Muscle layer of colon (tissue), 2 donors: Measurements from ENCODE around the gene SV2C.
"Not testable (repeated sequence)": the region's sequence is repeated elsewhere in the genome, so short reads cannot be mapped to it uniquely, and the experiment has no call there.

Source experiments
- H3K27ac ChIP-seq: one replicate; pipeline ENCODE4 v1.7.0; 2013; ENCODE audit warnings: low read depth, mild to moderate bottlenecking, low read length, moderate library complexity
- H3K27me3 ChIP-seq, 2 donors: one replicate each; pipeline ENCODE4 v1.7.0; 2013; ENCODE audit warnings: low read length in 2 of 2, mild to moderate bottlenecking in 2 of 2; ENCODE audit not compliant: insufficient read depth in 2 of 2, control insufficient read depth in 1 of 2
- H3K36me3 ChIP-seq: one replicate; pipeline ENCODE4 v1.7.0; 2013; ENCODE audit warnings: mild to moderate bottlenecking, low read length; ENCODE audit not compliant: insufficient read depth
- H3K4me1 ChIP-seq: one replicate; pipeline ENCODE4 v1.7.0; 2013; ENCODE audit warnings: mild to moderate bottlenecking, low read length; ENCODE audit not compliant: insufficient read depth
- H3K4me3 ChIP-seq, 2 donors: one replicate each; pipeline ENCODE4 v1.7.0; 2013; ENCODE audit warnings: low read length in 2 of 2, low read depth in 1 of 2, mild to moderate bottlenecking in 1 of 2, moderate library complexity in 1 of 2
- H3K9ac ChIP-seq: one replicate; pipeline ENCODE4 v1.7.0; 2013; ENCODE audit warnings: low read length
- H3K9me3 ChIP-seq: one replicate; pipeline ENCODE4 v1.7.0; 2013; ENCODE audit warnings: mild to moderate bottlenecking, low read length
- donor health status: abdominal sarcoma.
- donor health status: Adenocarcinoma of cecum.

The SV2C gene

GRCh38 chr5:76236684-76237083 lies 153.5 kb downstream of the SV2C start:
- Histone ChIP-seq H3K27me3 (no peaks in the 10 kb centered on the region), H3K9me3 (no peaks in the 10 kb centered on the region), H3K27ac (no peak overlapping the region), H3K4me3 (no peak overlapping the region), H3K4me1 (no peaks in the 10 kb centered on the region), H3K36me3 (no peaks in the 10 kb centered on the region), H3K9ac (no peak overlapping the region)

- Histone ChIP-seq H3K4me3 (no peak overlapping the region), H3K27me3 (no peaks in the 10 kb centered on the region), H3K36me3 (no peaks in the 10 kb centered on the region), H3K4me1 (no peaks in the 10 kb centered on the region), H3K27ac (no peak overlapping the region), H3K9me3 (no peaks in the 10 kb centered on the region), H3K9ac (no peak overlapping the region)
Observed at GRCh38 chr5:76240336-76240735, 157.2 kb downstream of the SV2C start.

- not testable (repeated sequence) for H3K9me3 ChIP-seq, H3K4me1 ChIP-seq, H3K9ac ChIP-seq, H3K36me3 ChIP-seq, H3K27me3 ChIP-seq, H3K27ac ChIP-seq, H3K4me3 ChIP-seq
Observed at GRCh38 chr5:76242155-76242554, 159.0 kb downstream of the SV2C start.

- Histone ChIP-seq H3K9ac (no peak overlapping the region), H3K9me3 (no peaks in the 10 kb centered on the region), H3K4me1 (no peaks in the 10 kb centered on the region)
Observed at GRCh38 chr5:76245590-76245989, 162.4 kb downstream of the SV2C start.

GRCh38 chr5:76249621-76250020 lies 166.4 kb downstream of the SV2C start:
- H3K9me3 ChIP-seq, result no peaks in the 10 kb centered on the region
- no peak overlapping the region for H3K4me3 ChIP-seq
- no peaks in the 10 kb centered on the region for H3K27me3 ChIP-seq
- H3K9ac ChIP-seq, result no peak overlapping the region
- H3K27ac ChIP-seq, result no peak overlapping the region
- no peaks in the 10 kb centered on the region for H3K4me1 ChIP-seq
- H3K36me3 ChIP-seq, result no peaks in the 10 kb centered on the region

More at GRCh38 chr5:76245590-76245989, 162.4 kb downstream of the SV2C start:
- Histone ChIP-seq H3K27ac (no peak overlapping the region), H3K4me3 (no peak overlapping the region), H3K36me3 (no peaks in the 10 kb centered on the region), H3K27me3 (no peaks in the 10 kb centered on the region)

- Histone ChIP-seq H3K4me1 (no peaks in the 10 kb centered on the region), H3K4me3 (no peak overlapping the region), H3K27me3 (no peaks in the 10 kb centered on the region), H3K9me3 (no peaks in the 10 kb centered on the region), H3K36me3 (no peaks in the 10 kb centered on the region), H3K9ac (no peak overlapping the region), H3K27ac (no peak overlapping the region)
Observed at GRCh38 chr5:76250463-76250862, 167.3 kb downstream of the SV2C start.

GRCh38 chr5:76251656-76252055 lies 168.5 kb downstream of the SV2C start:
- no peaks in the 10 kb centered on the region for H3K9me3 ChIP-seq
- no peak overlapping the region for H3K27ac ChIP-seq
- no peak overlapping the region for H3K4me3 ChIP-seq
- H3K4me1 ChIP-seq, result no peaks in the 10 kb centered on the region
- no peaks in the 10 kb centered on the region for H3K27me3 ChIP-seq
- no peak overlapping the region for H3K9ac ChIP-seq
- no peaks in the 10 kb centered on the region for H3K36me3 ChIP-seq

GRCh38 chr5:76252437-76252836 lies 169.3 kb downstream of the SV2C start:
- H3K9ac ChIP-seq, result no peak overlapping the region
- H3K27ac ChIP-seq, result no peak overlapping the region
- no peak overlapping the region for H3K4me3 ChIP-seq
- no peaks in the 10 kb centered on the region for H3K4me1 ChIP-seq
- H3K27me3 ChIP-seq, result no peaks in the 10 kb centered on the region
- no peaks in the 10 kb centered on the region for H3K9me3 ChIP-seq
- no peaks in the 10 kb centered on the region for H3K36me3 ChIP-seq

GRCh38 chr5:76256116-76256889 lies 173.1 kb downstream of the SV2C start:
- no peaks in the 10 kb centered on the region for H3K27me3 ChIP-seq
- H3K9me3 ChIP-seq, result no peaks in the 10 kb centered on the region
- no peaks in the 10 kb centered on the region for H3K4me1 ChIP-seq
- no peak overlapping the region for H3K27ac ChIP-seq
- H3K4me3 ChIP-seq, result no peak overlapping the region
- no peaks in the 10 kb centered on the region for H3K36me3 ChIP-seq
- no peak overlapping the region for H3K9ac ChIP-seq

- H3K27ac ChIP-seq, result no peak overlapping the region
- no peak overlapping the region for H3K4me3 ChIP-seq
- no peaks in the 10 kb centered on the region for H3K27me3 ChIP-seq
- no peaks in the 10 kb centered on the region for H3K36me3 ChIP-seq
- H3K9me3 ChIP-seq, result no peaks in the 10 kb centered on the region
- H3K4me1 ChIP-seq, result no peaks in the 10 kb centered on the region
- H3K9ac ChIP-seq, result no peak overlapping the region
Observed at GRCh38 chr5:76257225-76257833, 174.1 kb downstream of the SV2C start.

GRCh38 chr5:76257897-76258296 lies 174.7 kb downstream of the SV2C start:
- Histone ChIP-seq H3K36me3 (no peaks in the 10 kb centered on the region), H3K27me3 (no peaks in the 10 kb centered on the region), H3K4me1 (no peaks in the 10 kb centered on the region), H3K27ac (no peak overlapping the region), H3K9ac (no peak overlapping the region), H3K4me3 (no peak overlapping the region), H3K9me3 (no peaks in the 10 kb centered on the region)

- H3K9me3 ChIP-seq, result no peaks in the 10 kb centered on the region
- H3K36me3 ChIP-seq, result no peaks in the 10 kb centered on the region
- H3K4me1 ChIP-seq, result no peaks in the 10 kb centered on the region
- no peak overlapping the region for H3K27ac ChIP-seq
- no peak overlapping the region for H3K4me3 ChIP-seq
- H3K9ac ChIP-seq, result no peak overlapping the region
- no peaks in the 10 kb centered on the region for H3K27me3 ChIP-seq
Observed at GRCh38 chr5:76264681-76265080, 181.5 kb downstream of the SV2C start.
